A673 (cell line): ENCODE data around the gene C13orf42.

Source experiments
- EZH2 ChIP-seq: fragments of 200-600 bp; sonication (generic); IDR thresholded peaks from 2 replicates; pipeline ENCODE4 v1.6.1; 2017; ENCODE audit warnings: borderline replicate concordance, low read depth, mild to moderate bottlenecking, mixed read lengths, antibody characterized with exemption, low read length; ENCODE audit not compliant: poor library complexity, severe bottlenecking
- TF ChIP-seq, protein P1 (sequence below): fragments of 300-800, 200-600 bp; sonication (generic); conservative IDR thresholded peaks from 2 replicates; pipeline ENCODE4 v1.5.1; 2017; ENCODE audit warnings: low read depth, mild to moderate bottlenecking, antibody characterized with exemption, low read length, moderate library complexity, mixed read lengths

DNA sequence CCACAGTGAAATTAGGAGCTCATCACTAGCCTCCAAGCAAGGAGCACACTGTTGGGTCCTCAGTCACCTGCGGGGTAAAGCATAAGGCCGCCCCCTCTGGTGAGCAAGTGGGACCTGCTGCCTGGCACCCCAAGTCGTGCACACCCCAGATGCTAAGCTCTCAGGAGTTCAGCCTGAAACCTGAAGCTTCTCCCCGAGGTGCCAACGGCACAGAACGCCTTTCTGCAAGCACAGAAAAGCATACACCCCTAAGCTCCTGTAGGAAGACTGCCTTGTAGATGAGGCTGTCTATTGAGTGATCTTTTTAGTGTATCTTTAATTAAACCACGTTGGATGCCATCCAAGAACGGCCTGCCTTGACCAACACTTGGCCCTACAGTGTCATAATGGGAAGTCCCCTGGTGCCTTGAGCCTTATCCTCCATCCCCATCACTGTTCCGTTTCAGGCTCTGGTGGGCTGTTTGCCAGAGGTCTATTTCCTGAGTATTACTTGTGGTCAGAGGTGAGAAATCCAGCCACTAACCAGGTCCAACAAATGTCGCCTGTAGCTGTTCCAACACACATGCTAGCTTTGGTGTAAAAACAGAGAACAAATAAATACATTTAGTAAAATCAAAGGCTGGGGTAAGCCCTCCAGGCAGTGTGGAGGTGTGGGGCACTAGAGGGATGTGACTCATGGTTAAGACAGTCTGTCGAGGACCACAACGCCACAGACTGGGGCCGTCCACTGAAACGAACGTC, 44.8 kb downstream of the C13orf42 start:
- TF ChIP-seq, protein P1, sequence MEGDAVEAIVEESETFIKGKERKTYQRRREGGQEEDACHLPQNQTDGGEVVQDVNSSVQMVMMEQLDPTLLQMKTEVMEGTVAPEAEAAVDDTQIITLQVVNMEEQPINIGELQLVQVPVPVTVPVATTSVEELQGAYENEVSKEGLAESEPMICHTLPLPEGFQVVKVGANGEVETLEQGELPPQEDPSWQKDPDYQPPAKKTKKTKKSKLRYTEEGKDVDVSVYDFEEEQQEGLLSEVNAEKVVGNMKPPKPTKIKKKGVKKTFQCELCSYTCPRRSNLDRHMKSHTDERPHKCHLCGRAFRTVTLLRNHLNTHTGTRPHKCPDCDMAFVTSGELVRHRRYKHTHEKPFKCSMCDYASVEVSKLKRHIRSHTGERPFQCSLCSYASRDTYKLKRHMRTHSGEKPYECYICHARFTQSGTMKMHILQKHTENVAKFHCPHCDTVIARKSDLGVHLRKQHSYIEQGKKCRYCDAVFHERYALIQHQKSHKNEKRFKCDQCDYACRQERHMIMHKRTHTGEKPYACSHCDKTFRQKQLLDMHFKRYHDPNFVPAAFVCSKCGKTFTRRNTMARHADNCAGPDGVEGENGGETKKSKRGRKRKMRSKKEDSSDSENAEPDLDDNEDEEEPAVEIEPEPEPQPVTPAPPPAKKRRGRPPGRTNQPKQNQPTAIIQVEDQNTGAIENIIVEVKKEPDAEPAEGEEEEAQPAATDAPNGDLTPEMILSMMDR = no peak
- no peak for TF ChIP-seq EZH2
